ENCODE data around the gene MRPL12. TPM values are rescaled to one million over a fixed set of nuclear protein-coding genes. Genes with fewer than 3 reads are reported as not detected.
A peak's percentile ranks its signal among the peaks of the same experiment; 100 is the strongest.

MRPL12 gene
- total and polyA plus RNA-seq, 9 of the 15 experiments (the other 6 are each of a cell fraction or from before 2014, with no cell fraction given) = 0.94 to 338 (median 100) TPM

- TF ChIP-seq ZNF766 (CRISPR knock-in tag; conservative IDR thresholded peaks at IDR 0.05) (no peak), PREB (CRISPR knock-in tag; IDR thresholded peaks at IDR 0.05) (0 out of 2 replicates have a peak, but pooled peaks have one; percentile 69), RBM15 (IDR thresholded peaks at IDR 0.05; ENCODE audit: insufficient read depth, low read length) (no peak), RREB1 (CRISPR knock-in tag; IDR thresholded peaks at IDR 0.05) (no peak), MEF2D (tag; conservative IDR thresholded peaks at IDR 0.05; ENCODE audit: low read depth) (no peak), LEF1 (IDR thresholded peaks at IDR 0.05) (peak; percentile 47; the same call in 1 of the 2 replicates), ZNF324 (CRISPR knock-in tag; IDR thresholded peaks at IDR 0.05) (no peak), HLTF (IDR thresholded peaks at IDR 0.05) (peak; percentile 53; the same call in 1 of the 2 replicates), HMG20B (CRISPR knock-in tag; IDR thresholded peaks at IDR 0.05) (no peak), HMGXB4 (CRISPR knock-in tag; IDR thresholded peaks at IDR 0.05) (no peak), NFE2 (IDR thresholded peaks at IDR 0.05; ENCODE audit: low read depth) (no peak), RNF2 (IDR thresholded peaks at IDR 0.05) (no peak), ZNF436 (CRISPR knock-in tag; IDR thresholded peaks at IDR 0.05) (no peak), ZBTB33 (CRISPR knock-in tag; IDR thresholded peaks at IDR 0.05) (no peak), SMAD2 (IDR thresholded peaks at IDR 0.05; ENCODE audit: low read depth, low read length) (no peak), MAFF (IDR thresholded peaks at IDR 0.05; ENCODE audit: low read length) (no peak), GABPA (tag; conservative IDR thresholded peaks at IDR 0.05; ENCODE audit: low read depth) (no peak), IRF2 (CRISPR knock-in tag; IDR thresholded peaks at IDR 0.05) (no peak)
Observed at GRCh38 chr17:81741594-81742452, 38.7 kb downstream of the MRPL12 start (continued).
